ENCODE data around the gene RFT1.

The RFT1 gene

DNA sequence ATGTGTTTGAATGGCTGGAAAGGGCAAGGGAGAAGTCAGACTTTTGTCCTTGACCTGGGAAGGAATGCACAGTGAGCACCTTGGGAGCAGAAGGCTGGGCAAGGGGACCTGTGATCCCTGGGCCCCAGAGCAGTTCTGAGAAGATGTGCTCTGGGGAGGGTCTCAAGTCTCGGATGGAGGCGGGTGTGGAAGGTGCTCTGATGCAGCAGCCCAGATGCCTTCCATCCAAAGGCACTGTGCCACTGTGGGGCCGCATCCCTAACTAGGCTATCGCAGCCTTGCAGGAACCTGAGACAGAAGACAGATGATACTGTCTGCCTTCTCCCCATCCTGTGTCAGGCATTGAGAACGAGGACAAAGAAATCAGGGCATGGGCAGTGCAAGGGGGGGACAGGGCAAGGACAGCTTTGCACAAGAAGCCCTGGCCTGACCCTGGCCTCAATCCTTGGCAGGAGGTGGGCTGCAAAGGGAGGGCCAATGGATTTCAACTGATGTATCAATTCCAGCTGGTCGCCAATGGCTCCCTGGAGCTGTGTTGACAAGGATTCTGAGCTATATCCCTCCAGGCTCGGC, 16.2 kb upstream of the RFT1 start:
- intact Hi-C loops (cut with DNase I; ENCODE audit: low total_unique reads), result no loop called here
- DNase-seq, result no peak
- Histone ChIP-seq H3K27ac (no peak overlapping the region), H3K36me3 (no peaks in the 10 kb centered on the region), H3K9me3 (no peaks in the 10 kb centered on the region), H3K27me3 (no peaks in the 10 kb centered on the region), H3K4me3 (no peak overlapping the region), H3K4me1 (peaks cover 0 to 17% (median 6%) of the 10 kb centered on the region in 4 donors)
- TF ChIP-seq, protein P1, sequence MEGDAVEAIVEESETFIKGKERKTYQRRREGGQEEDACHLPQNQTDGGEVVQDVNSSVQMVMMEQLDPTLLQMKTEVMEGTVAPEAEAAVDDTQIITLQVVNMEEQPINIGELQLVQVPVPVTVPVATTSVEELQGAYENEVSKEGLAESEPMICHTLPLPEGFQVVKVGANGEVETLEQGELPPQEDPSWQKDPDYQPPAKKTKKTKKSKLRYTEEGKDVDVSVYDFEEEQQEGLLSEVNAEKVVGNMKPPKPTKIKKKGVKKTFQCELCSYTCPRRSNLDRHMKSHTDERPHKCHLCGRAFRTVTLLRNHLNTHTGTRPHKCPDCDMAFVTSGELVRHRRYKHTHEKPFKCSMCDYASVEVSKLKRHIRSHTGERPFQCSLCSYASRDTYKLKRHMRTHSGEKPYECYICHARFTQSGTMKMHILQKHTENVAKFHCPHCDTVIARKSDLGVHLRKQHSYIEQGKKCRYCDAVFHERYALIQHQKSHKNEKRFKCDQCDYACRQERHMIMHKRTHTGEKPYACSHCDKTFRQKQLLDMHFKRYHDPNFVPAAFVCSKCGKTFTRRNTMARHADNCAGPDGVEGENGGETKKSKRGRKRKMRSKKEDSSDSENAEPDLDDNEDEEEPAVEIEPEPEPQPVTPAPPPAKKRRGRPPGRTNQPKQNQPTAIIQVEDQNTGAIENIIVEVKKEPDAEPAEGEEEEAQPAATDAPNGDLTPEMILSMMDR (IDR thresholded peaks at IDR 0.05), result no peak

DNA sequence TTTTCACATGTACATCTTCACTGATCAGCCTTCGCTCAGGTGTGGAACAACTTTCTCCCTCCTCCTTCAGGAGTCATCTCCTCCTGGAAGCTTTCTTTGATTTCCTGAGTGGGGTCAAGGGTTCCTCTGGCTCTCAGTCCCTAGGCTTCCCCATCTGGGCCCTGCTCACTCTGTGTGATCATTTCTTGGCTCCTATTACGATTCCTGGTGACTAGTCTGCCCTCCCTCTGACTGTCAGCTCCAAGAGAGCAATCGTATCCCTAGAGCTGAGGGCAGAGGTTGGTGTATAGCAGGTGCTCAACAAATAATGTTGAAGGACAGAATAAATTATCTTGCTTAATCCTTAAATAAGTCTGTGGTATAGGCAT, 15.5 kb upstream of the RFT1 start:
- TF ChIP-seq, protein P1 (IDR thresholded peaks at IDR 0.05), result no peak
- H3K27ac ChIP-seq, result no peak overlapping the region
- H3K4me1 ChIP-seq, result peaks cover 0 to 20% (median 7%) of the 10 kb centered on the region in 4 donors
- DNase-seq, result no peak
- H3K36me3 ChIP-seq, result no peaks in the 10 kb centered on the region
- no peaks in the 10 kb centered on the region for H3K9me3 ChIP-seq
- H3K4me3 ChIP-seq, result no peak overlapping the region
- intact Hi-C loops (cut with DNase I; ENCODE audit: low total_unique reads), result no loop called here
- no peaks in the 10 kb centered on the region for H3K27me3 ChIP-seq

DNA sequence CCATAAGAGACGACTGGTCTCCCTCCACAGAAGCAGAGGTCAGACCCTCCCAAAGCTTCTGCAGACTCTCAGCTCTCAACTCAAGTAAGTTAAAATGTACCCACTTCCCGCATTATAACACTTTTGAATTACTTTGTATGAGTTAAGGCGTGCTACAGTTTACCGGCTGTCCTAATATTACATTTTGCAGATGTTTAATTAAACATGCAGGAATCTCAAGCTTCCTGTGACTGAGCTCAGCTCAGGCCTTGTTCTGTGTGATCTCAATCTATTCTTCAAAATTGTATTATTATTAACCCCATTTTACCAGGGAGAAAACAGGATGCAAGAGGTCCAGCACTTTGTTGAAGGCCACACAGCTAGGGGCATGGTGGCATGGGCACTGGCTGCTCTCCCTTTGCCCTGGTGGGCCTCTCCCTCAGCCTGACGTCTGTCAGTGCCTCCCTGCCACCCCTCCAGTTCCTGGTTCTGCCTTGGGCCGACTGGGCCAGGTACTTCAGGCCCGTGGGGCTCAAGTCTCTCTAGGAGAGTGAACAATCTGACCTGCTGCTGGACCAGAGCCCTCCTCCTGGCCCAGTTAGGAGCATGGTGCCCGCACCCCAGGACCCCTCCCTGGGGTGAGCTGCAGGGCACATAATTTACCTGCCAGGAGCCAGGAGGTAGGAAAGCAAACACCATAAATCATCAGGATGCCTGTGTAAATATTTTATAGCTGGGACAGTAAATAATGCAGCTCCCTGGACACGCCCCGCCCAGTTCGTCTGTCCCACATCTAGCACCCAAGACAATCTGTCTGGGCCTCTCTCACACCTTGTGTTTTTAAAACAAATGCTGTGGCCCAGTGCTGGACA, 14.9 kb upstream of the RFT1 start:
- H3K27ac ChIP-seq, result no peak overlapping the region
- peaks cover 0 to 20% (median 9%) of the 10 kb centered on the region in 4 donors for H3K4me1 ChIP-seq

DNA sequence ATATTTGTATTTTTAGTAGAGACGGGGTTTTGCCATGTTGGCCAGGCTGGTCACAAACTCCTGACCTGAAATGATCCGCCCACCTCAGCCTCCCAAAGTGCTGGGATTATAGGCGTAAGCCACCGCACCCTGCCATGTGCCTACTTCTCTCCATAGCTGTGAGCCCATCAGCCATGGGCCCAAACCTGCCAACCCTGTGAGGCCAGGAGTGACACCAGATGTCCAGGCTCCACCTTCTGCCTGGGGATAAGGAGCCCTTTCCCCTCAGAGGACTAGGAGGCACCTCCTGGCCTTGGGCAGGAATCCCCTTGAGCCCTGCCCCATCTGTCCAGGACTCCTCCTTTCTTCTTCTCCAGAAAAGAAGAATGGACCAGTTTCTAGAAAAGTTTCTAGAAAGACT, 14.2 kb upstream of the RFT1 start:
- no peak overlapping the region for H3K27ac ChIP-seq
- no peaks in the 10 kb centered on the region for H3K36me3 ChIP-seq
- H3K4me3 ChIP-seq, result no peak overlapping the region
- intact Hi-C loops (cut with DNase I; ENCODE audit: low total_unique reads), result no loop called here
- TF ChIP-seq, protein P1 (IDR thresholded peaks at IDR 0.05), result no peak
- peaks cover 0 to 22% (median 13%) of the 10 kb centered on the region in 4 donors for H3K4me1 ChIP-seq
- H3K27me3 ChIP-seq, result no peaks in the 10 kb centered on the region
- no peak for DNase-seq
- H3K9me3 ChIP-seq, result no peaks in the 10 kb centered on the region

More for the DNA sequence above, 14.9 kb upstream of the RFT1 start:
- Histone ChIP-seq H3K36me3 (no peaks in the 10 kb centered on the region), H3K27me3 (no peaks in the 10 kb centered on the region), H3K9me3 (no peaks in the 10 kb centered on the region), H3K4me3 (no peak overlapping the region)
- no peak for DNase-seq
- TF ChIP-seq, protein P1 (IDR thresholded peaks at IDR 0.05), result no peak
- intact Hi-C loops (cut with DNase I; ENCODE audit: low total_unique reads), result no loop called here

DNA sequence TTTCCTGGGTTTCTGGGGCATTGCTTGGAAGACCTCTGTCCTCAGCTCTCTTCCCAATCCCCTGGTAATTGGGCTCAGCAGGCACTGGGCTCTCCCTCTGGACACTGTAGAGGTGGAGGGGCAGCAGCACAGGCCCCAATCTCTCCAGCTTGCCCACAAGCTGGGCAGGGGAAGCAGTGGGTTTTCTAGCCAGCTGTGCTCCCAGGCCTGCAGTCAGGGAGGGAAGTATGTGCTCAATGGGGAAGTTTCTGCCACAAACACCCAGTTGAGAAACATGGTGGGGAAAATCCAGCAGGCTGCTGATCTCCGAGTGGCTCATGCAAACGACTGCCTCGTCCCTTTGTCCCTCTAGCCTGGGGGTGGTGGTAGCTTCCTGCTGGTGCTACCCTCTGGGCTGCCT, 12.8 kb upstream of the RFT1 start:
- peaks cover 0 to 22% (median 13%) of the 10 kb centered on the region in 4 donors for H3K4me1 ChIP-seq
- H3K27ac ChIP-seq, result no peak overlapping the region
- no peaks in the 10 kb centered on the region for H3K9me3 ChIP-seq
- no peaks in the 10 kb centered on the region for H3K27me3 ChIP-seq
- peak in 1 of 2 donors; percentile 74 for DNase-seq
- H3K4me3 ChIP-seq, result no peak overlapping the region
- TF ChIP-seq, protein P1 (IDR thresholded peaks at IDR 0.05), result no peak
- intact Hi-C loops (cut with DNase I; ENCODE audit: low total_unique reads), result no loop called here
- no peaks in the 10 kb centered on the region for H3K36me3 ChIP-seq
